Right ventricle myocardium inferior (tissue), 1 donor: Measurements from ENCODE around the gene GSG1L2. TPM values are rescaled to one million over a fixed set of nuclear protein-coding genes. Genes with fewer than 3 reads are reported as not detected.

Experiments used
- ATAC-seq: fragments of 200-7000 bp; cut with Tn5 transposase; one replicate; pipeline ENCODE4 v1.9.1; 2020; ENCODE audit warnings: mild to moderate bottlenecking, moderate library complexity
- DNase-seq: peaks from one replicate; pipeline ENCODE4 v3.0.0; 2021; ENCODE audit errors: missing footprints
- intact Hi-C: fragments of 100-400 bp; cut with DNase I; formaldehyde crosslinking; loops from one replicate; pipeline ENCODE4 v1.11.0; 2022
- total RNA-seq: library from RNA; stranded (reverse); fragmentation: NEBNext Ultra II Directional; extraction: Animal tissue kit (Norgen Biotek cat#: 25700); gene quantifications from one replicate; pipeline ENCODE4 v1.2.1, GENCODE V29; 2021
- donor health status: DM: no; HTN: yes; CAD: no; lungs with severe emphysema.

Gene GSG1L2
- total RNA-seq, 1 donor from 2014 or later: not detected

DNA sequence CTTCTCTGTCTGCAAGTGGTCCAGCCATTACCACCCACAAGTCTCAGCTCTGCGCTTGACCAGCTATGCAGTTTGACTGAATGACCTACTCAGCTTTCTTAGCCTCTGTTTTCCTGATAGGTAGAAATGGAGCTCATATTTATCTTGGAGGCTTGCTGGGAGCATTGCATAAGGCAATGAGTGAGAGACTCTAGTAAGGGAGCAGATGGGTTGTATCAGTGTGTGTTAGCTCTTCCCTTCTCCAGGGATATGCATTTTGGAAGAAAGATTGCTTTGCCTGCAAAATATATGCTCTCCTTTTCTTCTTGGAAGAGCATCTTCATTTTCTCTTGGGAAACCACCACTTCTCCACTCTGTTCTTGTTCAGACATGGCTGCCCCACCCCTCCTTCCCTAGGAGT lies 56.6 kb downstream of the GSG1L2 start:
- intact Hi-C loops: loop anchor here (5.0 kb wide), 1 partner anchor 33 kb away; no protein-coding TSS in a partner anchor
- ATAC-seq (peak; percentile 81), DNase-seq (no peak)

DNA sequence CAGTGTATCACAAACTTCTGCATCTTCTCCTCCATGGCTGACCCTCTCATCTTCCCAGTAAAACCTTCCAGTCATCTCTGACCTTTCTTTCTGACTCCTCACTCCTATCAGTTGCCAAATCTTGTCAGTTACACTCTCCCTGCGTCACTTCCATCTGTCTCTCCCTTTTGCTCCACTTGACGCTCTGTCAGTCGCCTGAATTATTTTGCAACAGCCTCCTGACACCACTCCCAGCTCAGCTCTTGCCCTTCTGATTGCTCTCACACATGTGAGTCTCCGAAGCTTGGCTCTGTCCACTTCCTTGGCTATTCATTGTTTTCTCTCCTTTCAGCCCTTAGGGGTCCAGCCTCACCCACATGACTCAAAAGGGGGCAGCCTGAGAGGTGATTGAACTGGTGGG lies 58.2 kb downstream of the GSG1L2 start:
- DNase-seq (no peak), ATAC-seq (peak; percentile 50)
- intact Hi-C loops: no loop called here

DNA sequence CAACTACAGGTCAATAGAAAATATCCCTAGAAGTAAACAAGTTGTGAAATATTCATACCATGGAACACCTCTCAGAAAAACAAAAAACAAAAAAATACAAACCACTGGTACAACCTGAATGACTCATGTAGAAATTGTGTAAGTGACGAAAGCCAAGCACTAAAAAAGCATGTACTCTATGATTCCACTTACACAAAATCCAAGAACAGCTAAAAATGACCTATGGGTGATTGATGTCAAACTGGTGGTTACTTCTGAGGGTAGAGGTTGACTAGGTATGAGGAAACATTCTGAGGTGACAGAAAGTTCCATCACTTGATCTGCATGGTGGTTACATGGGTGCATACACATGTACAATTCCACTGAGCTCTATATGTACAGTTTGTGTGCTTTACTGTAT lies 61.6 kb downstream of the GSG1L2 start:
- DNase-seq (no peak), ATAC-seq (no peak)
- intact Hi-C loops: no loop called here

DNA sequence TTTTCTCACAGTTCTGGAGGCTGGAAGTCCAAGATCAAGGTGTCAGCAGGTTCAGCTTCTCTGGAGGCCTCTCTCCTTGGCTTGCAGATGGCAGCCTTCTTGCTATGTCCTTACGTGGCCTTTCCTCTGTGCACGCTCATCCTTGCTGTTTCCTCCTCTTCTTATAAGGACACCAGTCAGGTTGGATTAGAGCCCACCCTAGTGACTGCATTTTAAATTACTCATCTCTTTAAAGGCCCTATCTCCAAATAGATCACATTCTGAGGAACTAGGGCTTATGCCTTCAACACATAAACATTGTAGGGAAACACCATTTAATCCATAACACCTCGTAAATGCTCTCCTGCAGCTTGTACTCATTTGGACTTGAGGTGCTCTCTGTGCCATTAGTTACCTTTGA lies 66.8 kb downstream of the GSG1L2 start:
- ATAC-seq: no peak
- DNase-seq: no peak
- intact Hi-C loops: no loop called here

Other genes with a start within 250 kb of the GSG1L2 start
- 60.8 TPM for gene STX8, start 246.3 kb downstream of the GSG1L2 start, total RNA-seq
- not detected for gene CFAP52, start 245.4 kb downstream of the GSG1L2 start, total RNA-seq
- not detected for gene USP43, start 176.6 kb downstream of the GSG1L2 start, total RNA-seq
- 69.8 TPM for gene DHRS7C, start 30.5 kb downstream of the GSG1L2 start, total RNA-seq
- 0.24 TPM for gene GLP2R, start 3.8 kb upstream of the GSG1L2 start, total RNA-seq
- gene RCVRN, start 83.2 kb upstream of the GSG1L2 start, total RNA-seq: not detected